ENCODE measurements around the gene DOK3.

- TF ChIP-seq CTCF (IDR thresholded peaks at IDR 0.05; ENCODE audit: borderline replicate concordance, extremely low read depth, low read length, poor library complexity, severe bottlenecking) (no peak), EZH2 (IDR thresholded peaks at IDR 0.05; ENCODE audit: borderline replicate concordance, low read depth, low read length, severe bottlenecking) (no peak)
Measured at GRCh38 chr5:177520271-177520670, 10.6 kb upstream of the DOK3 start.

Data from DND-41 (cell line).